NCI-H524 (cell line): ENCODE measurements around the gene NLGN4X.

Experiments used
- DNase-seq, 2 experiments: peaks; one replicate each; lab custom pipeline; 2025; lab: John Stamatoyannopoulos, UW

The NLGN4X gene

GRCh38 chrX:6228720-6229119, at the start of gene NLGN4X:
Gene NLGN4X, minus strand, starts transcription at chrX:6228867. Its CDS starts 77,401 bp downstream, at chrX:6151466.
- peak; percentile 64 to 93 for DNase-seq

- DNase-seq: no peak
Measured at GRCh38 chrX:6266041-6266440, 37.4 kb upstream of the NLGN4X start.

GRCh38 chrX:6262959-6263358, 34.3 kb upstream of the NLGN4X start:
- DNase-seq: no peak

- DNase-seq: no peak
Measured at GRCh38 chrX:6257025-6257424, 28.4 kb upstream of the NLGN4X start.

- no peak for DNase-seq
Measured at GRCh38 chrX:6244666-6245065, 16.0 kb upstream of the NLGN4X start.

GRCh38 chrX:6238576-6238975, 9.9 kb upstream of the NLGN4X start:
- DNase-seq: no peak

GRCh38 chrX:6227935-6228334, 732 bp downstream of the NLGN4X start:
- DNase-seq: no peak

- peak in 1 of 2 experiments; percentile 54 for DNase-seq
Measured at GRCh38 chrX:6227453-6227835, 1.2 kb downstream of the NLGN4X start.

GRCh38 chrX:6226596-6227452, 1.8 kb downstream of the NLGN4X start:
- DNase-seq: peak; percentile 17 to 56

- DNase-seq: peak; percentile 36 to 69
Measured at GRCh38 chrX:6225911-6226595, 2.6 kb downstream of the NLGN4X start.

- DNase-seq: peak in 1 of 2 experiments; percentile 46
Measured at GRCh38 chrX:6225288-6225910, 3.3 kb downstream of the NLGN4X start.

- no peak for DNase-seq
Measured at GRCh38 chrX:6223516-6223915, 5.2 kb downstream of the NLGN4X start.

GRCh38 chrX:6210230-6210629, 18.4 kb downstream of the NLGN4X start:
- DNase-seq: no peak

GRCh38 chrX:6203462-6204215, 25.0 kb downstream of the NLGN4X start:
- DNase-seq: no peak

- no peak for DNase-seq
Measured at GRCh38 chrX:6199486-6199885, 29.2 kb downstream of the NLGN4X start.

GRCh38 chrX:6187256-6187655, 41.4 kb downstream of the NLGN4X start:
- DNase-seq: no peak

- no peak for DNase-seq
Measured at GRCh38 chrX:6184900-6185515, 43.7 kb downstream of the NLGN4X start.

- DNase-seq: no peak
Measured at GRCh38 chrX:6175914-6176313, 52.8 kb downstream of the NLGN4X start.

- no peak for DNase-seq
Measured at GRCh38 chrX:6170424-6170823, 58.2 kb downstream of the NLGN4X start.

- DNase-seq: no peak
Measured at GRCh38 chrX:6169407-6169806, 59.3 kb downstream of the NLGN4X start.

GRCh38 chrX:6163721-6164120, 64.9 kb downstream of the NLGN4X start:
- DNase-seq: no peak

- no peak for DNase-seq
Measured at GRCh38 chrX:6159468-6159867, 69.2 kb downstream of the NLGN4X start.
